Umbilical cord (tissue), 2 donors: ENCODE measurements around the gene AP2M1. TPM values are rescaled to one million over a fixed set of nuclear protein-coding genes. Genes with fewer than 3 reads are reported as not detected.
"Not testable (repeated sequence)": the region's sequence is repeated elsewhere in the genome, so short reads cannot be mapped to it uniquely, and the experiment has no call there.

Experiments
- DNase-seq: peaks from one replicate; pipeline ENCODE4 v3.0.0-alpha.2; 2015; ENCODE audit warnings: low spot score
- total RNA-seq: library from RNA; depleted of rRNA; stranded (reverse); fragments of >200 nt; gene quantifications from one replicate; pipeline ENCODE4 v1.2.3, GENCODE V29; 2014; ENCODE audit warnings: low replicate concordance; ENCODE audit not compliant: insufficient read depth

Gene AP2M1
- total RNA-seq, 1 donor from 2014 or later, result 287 TPM

DNA sequence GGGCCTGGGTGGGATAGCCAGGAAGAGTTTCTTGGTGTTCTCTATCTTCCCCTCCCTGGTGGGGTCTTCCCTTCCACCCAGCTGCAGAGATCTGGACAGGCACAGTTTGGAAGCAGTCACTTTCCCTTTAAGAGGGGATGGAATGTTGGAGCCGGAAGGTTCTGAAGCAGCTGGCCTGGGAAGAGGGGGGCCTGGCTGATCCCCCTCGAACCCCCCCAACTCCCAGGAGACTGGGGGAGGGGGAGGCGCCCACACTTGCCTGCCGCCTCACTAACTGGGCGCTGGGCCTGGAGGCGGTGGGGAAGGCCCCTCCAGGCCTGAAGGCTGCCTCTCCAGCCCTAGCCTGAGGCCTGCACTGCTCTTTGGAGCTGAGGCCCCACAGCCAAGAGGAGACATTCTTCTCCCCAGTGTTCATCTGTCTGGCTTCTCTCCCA is 18.1 kb upstream of the AP2M1 start:
- peak; percentile 85 for DNase-seq

DNA sequence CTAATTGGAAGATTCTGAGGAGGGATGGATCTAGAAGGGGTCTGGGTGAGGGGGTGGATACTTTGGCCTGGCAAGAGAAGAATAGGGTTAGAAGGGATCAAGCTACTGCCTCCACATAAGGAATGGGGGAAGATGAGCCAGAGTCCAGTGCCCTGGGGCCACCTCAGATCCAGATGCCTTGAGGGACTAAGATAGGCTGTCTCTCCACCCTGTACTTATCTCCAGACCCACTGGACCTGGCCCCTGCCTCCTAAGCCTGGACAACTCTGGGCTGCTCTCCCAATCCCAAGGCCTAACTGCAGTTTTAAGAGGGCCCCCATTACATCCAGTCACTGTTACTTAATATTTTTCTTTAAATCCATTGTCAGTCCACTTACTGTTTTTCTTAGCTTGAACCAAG is 17.4 kb upstream of the AP2M1 start:
- DNase-seq, result peak; percentile 86

DNA sequence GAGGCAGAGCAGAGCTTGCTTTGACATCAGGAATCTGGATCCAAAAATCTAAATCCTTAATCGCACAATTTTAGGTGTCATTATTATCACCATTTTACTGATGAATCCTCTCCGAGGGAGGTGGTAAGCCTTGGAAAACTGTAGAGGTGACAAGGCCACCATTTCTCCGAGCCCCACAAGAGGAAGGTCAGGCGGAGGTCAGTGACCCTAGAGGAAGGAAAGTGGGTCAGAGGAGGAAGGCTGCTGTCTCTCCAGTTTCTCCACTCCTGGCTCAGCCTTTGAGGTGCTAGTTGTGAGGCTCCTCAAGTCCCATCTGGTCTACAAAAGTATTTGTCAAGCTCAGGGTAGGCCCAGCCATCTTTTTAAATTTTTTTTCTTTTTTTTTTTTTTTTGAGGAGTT is 16.3 kb upstream of the AP2M1 start:
- DNase-seq, result no peak

DNA sequence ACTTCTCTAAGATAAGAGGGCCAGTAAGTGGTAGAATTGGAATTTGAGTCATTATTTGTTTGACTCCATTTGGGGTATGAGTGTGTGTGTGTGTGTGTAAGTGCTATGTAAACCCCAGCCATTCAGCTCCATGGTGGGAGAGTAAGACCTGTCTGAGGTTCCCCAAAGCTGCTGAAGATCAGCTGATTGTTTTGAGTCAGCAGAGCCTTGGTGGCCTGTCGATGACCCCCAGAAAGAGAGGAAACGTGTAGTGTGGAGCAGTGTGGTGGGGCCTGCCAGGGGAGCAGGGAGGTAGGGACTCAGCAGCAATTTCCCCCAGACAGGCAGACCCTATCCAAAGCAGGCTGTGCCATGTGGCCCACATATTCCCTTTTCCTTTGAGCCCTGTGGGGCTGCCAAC is 14.2 kb upstream of the AP2M1 start:
- DNase-seq, result no peak

DNA sequence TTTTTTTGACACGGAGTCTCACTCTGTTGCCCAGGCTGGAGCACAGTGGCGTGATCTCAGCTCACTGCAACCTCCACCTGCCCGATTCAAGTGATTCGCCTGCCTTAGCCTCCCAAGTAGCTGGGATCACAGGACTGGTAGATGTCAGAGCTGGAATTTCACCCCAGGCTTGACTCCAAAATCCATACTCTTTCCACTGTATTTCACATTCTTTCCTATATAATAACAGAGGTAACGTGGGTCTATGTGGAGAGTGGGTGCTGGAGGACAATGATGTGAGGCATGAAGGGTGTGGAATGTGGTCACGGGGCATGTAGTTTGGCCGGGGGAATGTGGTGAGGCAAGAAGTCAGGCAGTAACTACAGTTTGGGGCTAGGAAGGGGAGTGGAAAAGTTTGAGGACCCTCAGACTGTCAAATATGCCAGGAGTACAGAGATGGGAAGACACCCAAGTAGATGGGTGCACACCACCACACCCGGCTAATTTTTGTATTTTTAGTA is 12.0 kb upstream of the AP2M1 start:
- DNase-seq, result not testable (repeated sequence)

DNA sequence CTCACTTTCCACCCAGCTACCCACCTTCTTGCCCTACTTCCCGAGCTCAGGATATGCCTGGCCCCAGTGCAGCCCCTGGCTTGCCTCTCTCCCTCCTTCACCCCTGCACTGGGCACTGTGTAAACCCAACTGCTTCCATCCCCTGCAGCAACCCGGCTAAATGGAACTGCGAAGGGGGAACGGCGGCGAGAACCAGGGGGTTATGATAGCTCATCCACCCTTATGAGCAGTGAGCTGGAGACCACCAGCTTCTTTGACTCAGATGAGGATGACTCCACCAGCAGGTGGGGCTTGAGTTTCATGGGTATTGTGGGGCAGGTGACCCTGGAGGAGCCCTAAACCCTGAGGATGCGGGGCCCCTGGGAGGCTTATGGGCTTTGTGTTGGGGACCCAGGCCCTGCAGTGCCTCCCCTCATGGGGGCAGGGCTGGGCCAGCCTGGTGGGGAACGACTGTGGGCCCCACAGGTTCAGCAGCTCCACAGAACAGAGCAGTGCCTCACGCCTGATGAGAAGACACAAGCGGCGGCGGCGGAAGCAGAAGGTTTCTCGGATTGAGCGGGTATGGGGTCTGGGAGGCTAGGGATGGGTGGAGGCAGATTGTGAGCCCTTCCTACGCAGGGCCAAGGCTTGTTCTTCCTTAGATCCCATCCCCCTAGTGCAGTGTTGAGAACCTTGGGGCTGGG is 9.9 kb upstream of the AP2M1 start:
- no peak for DNase-seq

DNA sequence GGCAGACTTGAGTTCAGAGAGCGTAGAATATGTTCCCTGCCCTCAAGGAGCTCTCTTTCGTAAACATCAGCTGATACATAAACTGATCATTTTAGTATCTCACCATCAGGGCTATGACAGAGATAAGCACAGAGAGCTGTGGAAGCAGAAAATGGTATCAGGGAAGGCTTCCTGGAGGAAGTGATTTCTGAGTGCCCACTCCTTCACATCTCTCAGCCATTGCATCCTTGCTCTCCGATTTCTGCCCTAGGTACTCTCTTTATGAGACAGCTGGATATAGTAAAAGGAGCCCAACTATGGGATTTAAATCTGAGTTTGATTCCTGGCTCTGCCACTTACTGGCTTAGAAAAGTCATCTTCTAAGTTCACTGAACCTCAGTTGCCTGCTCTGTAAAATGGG is 9.1 kb upstream of the AP2M1 start:
- no peak for DNase-seq

DNA sequence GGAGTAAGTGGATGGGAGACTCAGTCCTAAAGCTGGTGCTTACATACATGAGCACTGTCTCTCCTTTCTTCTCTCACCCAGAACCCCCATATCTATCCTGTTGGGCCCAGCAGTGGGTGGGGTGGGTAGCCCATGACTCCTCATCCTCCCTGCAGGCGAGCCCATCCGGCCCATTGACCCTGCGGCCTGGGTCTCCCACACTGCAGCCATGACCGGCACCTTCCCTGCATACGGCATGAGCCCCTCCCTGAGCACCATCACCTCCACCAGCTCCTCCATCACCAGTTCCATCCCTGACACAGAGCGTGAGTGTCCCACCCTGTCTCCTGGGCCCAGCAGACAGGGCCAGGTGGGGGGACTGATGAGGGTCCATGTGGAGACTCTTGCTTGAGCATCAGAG is 8.0 kb upstream of the AP2M1 start:
- DNase-seq, result no peak

DNA sequence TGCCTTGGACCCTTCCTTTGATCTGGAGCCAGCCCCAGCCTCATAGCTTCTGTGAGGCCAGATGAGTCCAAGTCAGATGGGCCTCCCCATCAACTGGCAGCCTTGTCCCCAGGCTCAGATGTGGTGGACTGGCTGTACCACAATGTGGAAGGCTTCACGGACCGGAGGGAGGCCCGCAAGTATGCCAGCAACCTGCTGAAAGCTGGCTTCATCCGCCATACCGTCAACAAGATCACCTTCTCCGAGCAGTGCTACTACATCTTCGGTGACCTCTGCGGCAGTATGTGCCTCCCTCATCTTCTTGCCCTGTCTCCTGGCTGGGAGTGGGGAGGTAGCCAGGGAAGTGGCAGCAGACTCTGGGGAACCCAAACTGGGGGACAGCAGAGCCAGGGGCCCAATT is 6.9 kb upstream of the AP2M1 start:
- no peak for DNase-seq

DNA sequence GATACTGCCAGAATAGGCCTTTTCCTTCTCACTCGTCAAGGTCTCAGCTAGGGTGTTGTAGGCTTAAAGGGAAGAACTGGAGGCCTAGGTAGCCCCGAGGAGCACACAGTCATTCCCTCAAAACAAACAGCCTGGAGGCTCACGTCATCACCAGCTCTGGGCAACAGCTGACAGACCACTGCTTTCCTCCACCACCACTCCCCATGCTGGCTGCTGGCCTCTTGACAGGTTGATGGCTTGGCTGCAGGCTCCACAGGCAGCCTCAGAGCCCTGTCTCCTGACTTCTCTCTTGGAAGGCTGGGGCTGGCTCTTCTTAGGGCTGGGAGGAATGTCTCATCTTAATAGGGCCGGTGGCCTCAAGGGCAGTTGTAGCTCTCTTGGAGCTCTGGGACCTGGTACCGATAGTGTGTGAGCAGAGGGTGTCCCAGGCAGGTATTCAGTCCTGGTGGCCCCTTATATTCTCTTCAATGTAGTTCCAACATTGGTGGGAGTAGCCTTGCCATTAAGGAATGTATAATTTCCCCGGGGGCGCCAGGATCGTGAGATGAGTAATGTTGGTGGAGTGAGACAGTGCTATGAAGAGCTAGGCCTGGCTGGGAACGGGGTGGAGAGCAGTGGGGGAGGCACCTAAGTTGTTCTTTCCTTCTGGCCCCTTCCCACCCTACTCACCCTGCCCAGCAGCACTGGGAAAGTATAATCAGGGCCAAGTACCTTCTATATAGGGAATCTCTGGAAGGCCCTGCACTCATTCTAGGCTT is 6.1 kb upstream of the AP2M1 start:
- DNase-seq, result no peak

DNA sequence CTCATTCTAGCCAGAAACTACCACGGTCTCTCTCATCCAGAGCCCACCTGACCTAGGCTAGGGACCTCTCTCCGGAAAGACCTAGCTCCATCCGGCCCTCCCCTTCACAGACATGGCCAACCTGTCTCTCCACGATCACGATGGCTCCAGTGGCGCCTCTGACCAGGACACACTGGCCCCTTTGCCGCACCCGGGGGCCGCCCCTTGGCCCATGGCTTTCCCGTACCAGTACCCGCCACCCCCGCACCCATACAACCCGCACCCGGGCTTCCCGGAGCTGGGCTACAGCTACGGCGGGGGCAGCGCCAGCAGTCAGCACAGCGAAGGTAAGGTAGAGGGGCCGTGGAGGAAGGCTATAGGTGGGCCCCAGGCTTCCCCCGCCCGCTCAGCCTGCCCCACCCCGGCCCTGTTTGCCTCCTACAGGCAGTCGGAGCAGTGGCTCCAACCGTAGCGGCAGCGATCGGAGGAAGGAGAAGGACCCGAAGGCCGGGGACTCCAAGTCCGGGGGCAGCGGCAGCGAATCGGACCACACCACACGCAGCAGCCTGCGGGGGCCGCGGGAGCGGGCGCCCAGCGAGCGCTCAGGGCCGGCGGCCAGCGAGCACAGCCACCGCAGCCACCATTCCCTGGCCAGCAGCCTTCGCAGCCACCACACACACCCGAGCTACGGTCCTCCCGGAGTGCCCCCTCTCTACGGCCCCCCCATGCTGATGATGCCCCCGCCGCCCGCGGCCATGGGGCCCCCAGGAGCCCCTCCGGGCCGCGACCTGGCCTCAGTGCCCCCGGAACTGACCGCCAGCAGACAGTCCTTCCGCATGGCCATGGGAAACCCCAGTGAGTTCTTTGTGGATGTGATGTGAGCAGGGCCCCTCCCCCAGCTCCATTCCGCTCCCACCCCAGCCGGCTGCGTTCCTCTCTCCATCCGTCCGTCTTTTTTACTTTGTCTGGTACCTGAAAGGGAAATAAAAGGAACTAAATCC is 4.5 kb upstream of the AP2M1 start:
- DNase-seq, result no peak

DNA sequence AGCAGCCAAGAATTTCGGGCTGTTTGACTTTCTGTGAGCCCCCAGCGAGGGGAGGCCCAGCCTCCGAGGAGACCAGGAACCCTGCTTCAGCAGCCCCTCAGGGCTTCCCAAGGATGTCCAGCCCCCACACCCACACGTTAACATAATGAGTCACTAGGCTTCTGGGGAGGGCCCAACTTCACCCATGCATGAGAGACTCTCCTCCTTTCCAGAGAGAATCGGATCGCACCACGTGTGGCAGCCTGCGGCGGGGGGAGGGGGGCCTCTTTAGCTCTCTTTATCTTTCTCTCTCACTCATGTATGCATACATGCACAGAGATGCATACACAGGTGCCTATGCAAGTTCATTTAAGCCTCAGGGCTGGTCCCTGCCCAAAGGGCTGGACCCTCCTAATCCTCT is 3.1 kb upstream of the AP2M1 start:
- no peak for DNase-seq

DNA sequence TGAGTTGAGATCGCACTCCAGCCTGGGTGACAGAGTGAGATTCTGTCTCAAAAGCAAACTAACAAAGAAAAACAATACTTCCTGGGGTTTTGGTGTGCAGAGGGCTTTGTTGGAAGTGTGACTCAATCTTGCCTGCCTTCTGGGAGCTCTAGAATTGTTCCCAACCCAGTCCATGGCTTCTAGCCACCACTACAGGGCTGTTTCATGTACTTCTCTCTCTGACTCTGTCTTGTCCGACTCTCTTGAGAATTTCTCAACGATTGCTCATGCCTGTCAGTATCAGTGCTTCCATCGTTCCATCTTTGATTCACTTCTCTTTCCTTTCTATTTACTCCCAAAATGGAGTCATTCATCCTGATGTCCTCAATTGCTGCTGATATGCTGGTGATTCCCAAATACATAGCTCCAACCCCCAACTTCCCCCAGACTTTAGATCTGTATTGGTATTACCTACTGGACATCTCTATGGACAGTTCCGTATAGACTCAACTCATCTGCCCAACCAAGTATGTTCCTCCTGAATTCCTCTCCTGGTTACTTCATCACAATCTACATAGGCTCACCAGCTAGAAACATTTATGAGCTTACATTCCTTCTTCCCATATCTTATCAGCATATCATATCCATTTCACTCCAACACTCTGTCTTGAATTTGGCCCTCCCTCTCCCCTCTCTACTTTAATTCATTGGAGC is 1.8 kb upstream of the AP2M1 start:
- no peak for DNase-seq

DNA sequence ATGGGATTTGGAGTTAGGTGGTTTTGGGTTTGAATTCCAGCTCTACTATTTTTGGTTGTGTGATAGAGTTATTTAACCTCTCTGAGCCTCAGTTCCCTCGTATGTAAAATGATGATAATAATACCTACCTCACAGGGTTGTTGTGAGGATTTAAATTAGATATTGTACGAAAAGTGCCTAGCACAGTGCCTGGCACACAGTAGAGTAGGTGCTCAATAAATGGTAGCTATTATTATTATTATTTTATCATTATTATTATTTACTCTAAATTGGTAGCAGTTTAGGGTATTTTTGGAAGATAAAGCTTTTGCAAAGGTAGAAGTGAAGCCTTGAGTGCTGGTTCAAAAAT is 1.3 kb upstream of the AP2M1 start:
- no peak for DNase-seq

DNA sequence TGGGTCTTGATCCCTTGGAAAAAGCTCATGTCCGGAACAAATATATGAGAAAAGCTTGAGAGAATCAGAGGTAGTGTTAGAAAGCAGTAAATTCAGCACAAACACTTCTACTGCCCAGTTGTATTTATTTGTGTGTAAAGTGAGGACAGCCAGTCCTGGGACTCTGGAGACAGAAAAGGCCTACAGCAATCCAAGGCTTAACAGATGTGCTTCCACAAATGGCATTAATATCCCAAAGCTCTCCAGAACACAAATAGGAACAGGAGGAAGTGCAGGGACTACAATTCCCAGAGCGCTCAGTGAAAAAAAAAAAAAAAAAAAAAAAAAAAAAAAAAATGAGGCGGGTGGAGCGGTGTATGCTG is 390 bp upstream of the AP2M1 start:
- no peak for DNase-seq

DNA sequence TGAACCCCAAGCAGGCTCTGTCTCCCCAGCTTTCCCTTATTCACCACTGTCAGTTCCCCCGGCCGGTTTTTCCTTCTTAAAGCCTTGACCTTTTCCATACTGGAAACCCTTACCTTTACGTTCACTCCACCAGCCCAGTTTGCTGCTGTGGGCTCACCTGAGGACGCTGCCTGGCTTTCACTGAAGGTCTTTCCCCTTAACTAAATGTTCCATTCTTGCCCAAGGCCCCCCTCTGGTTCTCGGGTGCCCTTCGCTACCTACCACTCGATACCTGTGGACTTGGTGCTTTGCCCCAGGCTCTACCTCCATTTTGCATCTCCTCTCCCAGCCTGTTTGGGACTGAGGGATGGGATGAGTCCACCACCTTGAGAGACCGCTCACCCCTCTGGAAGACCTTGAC is 851 bp downstream of the AP2M1 start:
- DNase-seq, result no peak

DNA sequence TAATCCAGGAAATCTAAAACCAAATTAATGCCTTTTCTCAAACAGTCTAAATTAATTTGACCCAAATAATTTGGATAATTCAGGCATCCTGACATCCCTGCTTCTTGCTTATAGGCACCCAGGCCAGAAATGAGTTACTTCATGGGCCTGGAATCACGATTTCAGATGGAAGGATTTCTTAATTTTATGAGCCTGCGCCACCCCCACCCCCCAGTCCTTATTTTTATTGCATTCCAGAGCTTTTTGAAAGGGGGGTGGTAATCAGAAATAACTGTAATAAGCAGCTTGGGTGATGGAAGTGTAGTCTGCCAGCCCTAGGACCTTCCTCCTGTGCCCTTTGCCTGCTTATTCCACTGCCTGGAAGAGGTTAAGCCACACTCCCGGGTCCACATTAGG is 1.3 kb downstream of the AP2M1 start:
- no peak for DNase-seq

DNA sequence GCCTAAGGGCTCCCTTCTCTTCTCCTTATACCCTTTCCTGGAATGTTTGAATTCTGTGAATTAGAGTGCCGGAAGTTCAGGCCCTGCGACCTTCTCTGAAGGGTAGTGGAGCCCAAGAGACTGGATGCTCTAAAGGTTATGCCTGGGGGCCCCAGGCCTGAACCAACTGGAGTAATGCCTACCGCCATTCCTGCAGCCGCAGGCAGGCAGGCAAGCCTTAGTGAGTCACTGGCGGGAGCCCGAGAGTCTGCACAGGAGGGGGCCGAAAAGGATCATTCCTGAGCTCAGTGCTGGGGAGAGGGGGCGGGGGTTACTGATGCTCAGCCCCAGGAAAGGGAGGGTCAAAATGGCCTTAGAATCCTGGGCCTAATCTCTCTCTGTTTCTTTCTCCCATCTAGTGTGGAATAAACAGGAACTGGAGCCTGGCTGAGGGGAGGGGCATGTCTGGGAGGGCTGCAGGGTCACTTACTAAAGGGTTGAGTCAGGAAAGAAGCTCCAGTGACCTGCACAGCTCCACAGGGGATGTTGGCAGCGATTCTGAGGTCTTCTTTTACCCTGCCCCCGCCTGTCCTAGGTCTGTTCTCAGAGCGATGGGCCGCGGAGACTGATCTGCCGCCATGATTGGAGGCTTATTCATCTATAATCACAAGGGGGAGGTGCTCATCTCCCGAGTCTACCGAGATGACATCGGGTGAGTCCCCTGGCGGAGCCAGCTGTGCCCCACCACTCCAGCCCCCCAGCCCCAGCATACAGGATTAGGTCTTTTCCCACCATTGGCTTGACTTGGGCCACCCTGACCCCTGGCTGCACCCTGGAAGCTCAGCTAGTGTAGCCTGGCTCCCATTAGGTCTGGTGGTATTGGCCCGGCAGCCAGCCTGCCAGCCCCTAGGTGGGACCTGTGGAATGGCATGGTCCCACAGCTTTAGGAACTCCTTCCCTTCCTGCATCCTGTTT is 2.0 kb downstream of the AP2M1 start:
- peak; percentile 97 for DNase-seq

DNA sequence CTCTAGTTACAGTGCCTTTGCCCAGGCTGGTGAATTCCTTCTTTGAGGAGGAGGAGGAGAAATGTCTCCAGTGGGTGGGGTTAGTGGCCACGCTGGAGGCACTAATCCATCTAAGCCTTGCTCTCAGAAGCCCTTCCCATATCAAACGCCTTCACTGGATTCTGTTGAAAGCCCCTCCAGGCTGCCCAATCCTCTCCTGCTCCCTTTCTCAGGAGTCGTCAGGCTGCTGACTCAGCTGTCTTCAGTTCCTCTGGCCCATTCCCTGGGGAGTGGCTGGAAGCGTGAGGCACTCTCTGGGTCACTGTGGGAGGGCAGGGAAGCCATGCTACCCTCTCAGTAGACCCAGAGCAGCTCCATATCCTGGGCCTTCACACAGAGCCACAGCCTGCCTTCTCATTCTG is 2.7 kb downstream of the AP2M1 start:
- peak; percentile 76 for DNase-seq

DNA sequence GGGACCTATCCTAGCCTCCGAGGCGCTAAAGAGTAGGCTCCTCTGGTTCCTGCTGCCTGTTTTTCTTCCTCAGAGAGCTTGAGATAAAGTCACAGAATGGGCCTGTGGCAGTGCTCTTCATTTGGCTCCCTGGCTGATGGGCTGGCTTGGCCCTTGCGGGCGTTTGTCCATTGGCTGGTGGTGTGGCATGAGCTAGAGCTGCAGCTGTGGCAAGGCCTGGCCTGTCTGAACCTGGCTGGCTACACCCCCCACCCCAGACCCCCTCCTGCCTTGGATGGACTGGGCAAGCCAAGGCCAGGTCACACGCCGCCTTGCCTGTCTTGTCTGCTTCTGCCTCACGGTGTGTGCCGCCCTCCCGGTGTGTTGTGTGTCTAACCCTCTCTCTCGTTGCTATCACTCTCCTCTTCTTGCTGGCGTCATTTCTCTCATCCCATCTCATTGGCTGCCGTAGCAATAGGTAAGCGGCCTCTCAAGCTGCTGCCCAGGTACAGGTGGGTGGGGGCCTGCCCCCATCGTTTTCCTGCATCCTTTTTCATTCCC is 3.2 kb downstream of the AP2M1 start:
- DNase-seq, result no peak
